Esophagus muscularis mucosa (tissue), 4 donors: ENCODE results near the gene SLC16A2. TPM values are rescaled to one million over a fixed set of nuclear protein-coding genes. Genes with fewer than 3 reads are reported as not detected.
A peak's percentile ranks its signal among the peaks of the same experiment; 100 is the strongest.

Experiments used
- DNase-seq: peaks from one replicate; pipeline ENCODE4 v3.0.0-alpha.2; 2017; ENCODE audit errors: extremely low spot score
- H3K27ac ChIP-seq, 4 donors: fragments of 200-600 bp; sonication (generic); replicated peaks in 1 of 4; 1 replicate in 3 of 4; 2 replicates in 1 of 4; pipeline ENCODE4 v1.5.1; 2016 to 2019; ENCODE audit warnings: mild to moderate bottlenecking in 1 of 4
- H3K27me3 ChIP-seq, 4 donors: fragments of 200-600 bp; sonication (generic); one replicate each; pipeline versions ENCODE4 v1.5.1 to v1.6.0; 2016 to 2019
- H3K36me3 ChIP-seq, 4 donors: fragments of 200-600 bp; sonication (generic); one replicate each; pipeline ENCODE4 v1.5.1; 2016 to 2019
- H3K4me1 ChIP-seq, 4 donors: fragments of 200-600 bp; sonication (generic); one replicate each; pipeline ENCODE4 v1.5.1; 2016 to 2019
- H3K4me3 ChIP-seq, 4 donors: fragments of 200-600 bp; sonication (generic); 1 replicate in 2 of 4; 2 replicates in 2 of 4; pipeline ENCODE4 v1.5.1; 2016 to 2019; ENCODE audit warnings: mild to moderate bottlenecking in 4 of 4, moderate library complexity in 1 of 4
- H3K9me3 ChIP-seq, 4 donors: fragments of 200-600 bp; sonication (generic); 1 replicate in 3 of 4; 2 replicates in 1 of 4; pipeline ENCODE4 v1.5.1; 2016 to 2019
- EP300 ChIP-seq: sonication (generic); formaldehyde crosslinking; IDR thresholded peaks from one replicate; pipeline ENCODE4 v1.6.1; 2017; ENCODE audit warnings: antibody characterized with exemption
- POLR2A ChIP-seq: fragments of 450-650 bp; IDR thresholded peaks from one replicate; pipeline ENCODE4 v1.6.1; 2017; ENCODE audit warnings: antibody characterized with exemption, moderate library complexity, mild to moderate bottlenecking, low read depth
- POLR2AphosphoS5 ChIP-seq, 2 donors: sonication (generic); formaldehyde crosslinking; IDR thresholded peaks; one replicate each; pipeline ENCODE4 v1.6.1; 2017; ENCODE audit warnings: antibody characterized with exemption in 2 of 2
- WGBS: methylation state at CpG from one replicate; pipeline ENCODE4 v1.1.5; 2018; 5-methylcytosine and 5-hydroxymethylcytosine counted together
- intact Hi-C: fragments of 100-400 bp; cut with DNase I; formaldehyde crosslinking; loops from one replicate; pipeline ENCODE4 v1.15.1; 2023
- total RNA-seq, 4 donors: library from RNA; depleted of rRNA; stranded (reverse); fragments of >200 nt; gene quantifications; one replicate each; pipeline versions ENCODE4 v1.1.0 to v1.2.1, GENCODE V29; 2016
- TF ChIP-seq, protein P1 (sequence below), 3 experiments: fragments of 200-600 bp in 2 of 3; fragments of 450-650 bp in 1 of 3; sonication (generic) in 2 of 3; IDR thresholded peaks; one replicate each; pipeline ENCODE4 v1.5.1; 2017 to 2019; ENCODE audit warnings: antibody characterized with exemption in 3 of 3, mild to moderate bottlenecking in 2 of 3, moderate library complexity in 1 of 3

Gene SLC16A2
- total RNA-seq, 4 donors from 2014 or later: 7.3 to 13.7 (median 9.6) TPM

DNA sequence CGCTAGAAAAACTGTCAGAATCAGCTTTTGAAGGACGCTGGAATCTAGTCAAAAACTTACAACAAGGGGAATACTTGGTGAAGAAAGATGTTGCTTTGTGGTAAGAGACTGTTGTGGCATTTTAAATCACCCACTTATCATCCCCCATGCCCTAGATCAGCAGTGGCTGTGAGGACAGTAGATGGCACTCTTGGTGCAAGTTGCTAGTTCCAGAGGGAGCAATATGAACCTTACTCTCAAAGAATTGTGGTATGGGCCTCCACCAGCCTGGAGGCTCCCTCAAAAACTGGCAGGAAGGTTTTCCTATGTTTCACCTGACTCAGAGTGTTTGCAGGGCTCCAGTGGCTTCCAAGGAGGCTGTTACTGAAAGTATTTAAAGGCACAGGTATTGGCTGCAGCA, 37.7 kb upstream of the SLC16A2 start:
- Histone ChIP-seq H3K36me3 (no peaks in the 10 kb centered on the region), H3K27me3 (no peaks in the 10 kb centered on the region), H3K27ac (no peak overlapping the region), H3K4me1 (no peaks in the 10 kb centered on the region), H3K4me3 (no peak overlapping the region), H3K9me3 (no peaks in the 10 kb centered on the region)
- no peak for DNase-seq
- no peak for TF ChIP-seq POLR2A
- TF ChIP-seq, protein P1, sequence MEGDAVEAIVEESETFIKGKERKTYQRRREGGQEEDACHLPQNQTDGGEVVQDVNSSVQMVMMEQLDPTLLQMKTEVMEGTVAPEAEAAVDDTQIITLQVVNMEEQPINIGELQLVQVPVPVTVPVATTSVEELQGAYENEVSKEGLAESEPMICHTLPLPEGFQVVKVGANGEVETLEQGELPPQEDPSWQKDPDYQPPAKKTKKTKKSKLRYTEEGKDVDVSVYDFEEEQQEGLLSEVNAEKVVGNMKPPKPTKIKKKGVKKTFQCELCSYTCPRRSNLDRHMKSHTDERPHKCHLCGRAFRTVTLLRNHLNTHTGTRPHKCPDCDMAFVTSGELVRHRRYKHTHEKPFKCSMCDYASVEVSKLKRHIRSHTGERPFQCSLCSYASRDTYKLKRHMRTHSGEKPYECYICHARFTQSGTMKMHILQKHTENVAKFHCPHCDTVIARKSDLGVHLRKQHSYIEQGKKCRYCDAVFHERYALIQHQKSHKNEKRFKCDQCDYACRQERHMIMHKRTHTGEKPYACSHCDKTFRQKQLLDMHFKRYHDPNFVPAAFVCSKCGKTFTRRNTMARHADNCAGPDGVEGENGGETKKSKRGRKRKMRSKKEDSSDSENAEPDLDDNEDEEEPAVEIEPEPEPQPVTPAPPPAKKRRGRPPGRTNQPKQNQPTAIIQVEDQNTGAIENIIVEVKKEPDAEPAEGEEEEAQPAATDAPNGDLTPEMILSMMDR (IDR thresholded peaks at IDR 0.05): peak; percentile 28 to 53 (median 32)
- intact Hi-C loops: loop anchor here (2.0 to 10.0 kb wide), 3 partner anchors 39 to 167 kb away; partner anchors contain the start of gene SLC16A2
- 48% methylated on average over 2 of the region's 2 CpGs for WGBS

DNA sequence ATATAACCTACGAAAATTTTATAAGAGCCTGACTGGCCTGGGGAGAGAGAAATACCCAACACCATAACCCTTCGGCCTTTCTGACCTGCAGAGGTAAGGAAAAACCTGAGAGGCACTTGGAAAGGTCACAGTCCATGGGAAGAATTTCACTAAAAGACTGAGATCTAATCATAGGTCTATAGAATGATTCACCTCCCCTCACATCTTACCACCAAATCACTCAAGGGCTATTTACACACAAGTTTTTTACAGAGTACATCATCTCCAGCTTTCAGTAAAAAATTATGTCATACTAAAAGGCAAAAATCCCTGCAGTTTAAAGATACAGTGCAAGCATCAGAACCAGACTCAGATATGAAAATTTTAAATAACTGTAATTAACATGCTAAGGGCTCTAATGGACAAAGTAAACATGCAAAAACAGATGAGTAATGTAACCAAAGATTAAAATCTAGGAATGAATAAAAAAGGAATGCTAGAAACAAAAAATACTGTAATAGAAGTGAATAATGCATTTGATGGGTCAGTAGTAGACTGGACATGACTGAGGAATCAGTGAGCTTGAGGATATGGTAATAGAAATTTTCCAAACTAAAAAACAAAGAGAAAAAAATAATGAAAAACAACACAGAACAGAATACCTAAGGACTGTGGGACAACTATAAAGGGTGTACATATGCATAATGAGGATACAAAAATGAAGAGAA, 32.1 kb upstream of the SLC16A2 start:
- H3K36me3 ChIP-seq: no peaks in the 10 kb centered on the region
- intact Hi-C loops: loop anchor here (10.0 kb wide), 1 partner anchor 66 kb away; no protein-coding TSS in a partner anchor

DNA sequence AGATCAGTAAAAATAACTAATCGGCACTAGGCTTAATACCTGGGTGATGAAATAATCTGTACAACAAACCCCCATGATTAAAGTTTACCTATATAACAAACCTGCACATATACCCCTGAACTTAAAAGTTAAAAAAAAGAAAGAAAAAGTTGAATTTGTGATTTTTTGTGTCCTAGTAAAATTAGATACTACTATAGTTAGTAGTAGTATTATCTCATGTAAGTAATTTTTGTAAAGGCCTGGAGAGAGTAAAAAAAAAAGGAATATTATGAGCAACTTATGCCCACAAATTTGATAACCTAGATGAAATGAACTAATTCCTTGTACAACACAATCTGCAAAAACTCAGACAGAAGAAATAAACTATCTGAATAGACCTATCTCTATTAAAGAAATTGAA, 25.7 kb upstream of the SLC16A2 start:
- intact Hi-C loops: no loop called here
- no peak for TF ChIP-seq EP300
- TF ChIP-seq, protein P1 (IDR thresholded peaks at IDR 0.05): no peak
- TF ChIP-seq POLR2A: no peak
- TF ChIP-seq POLR2AphosphoS5 (IDR thresholded peaks at IDR 0.05): no peak
- no peak for DNase-seq

More for the DNA sequence above, 32.1 kb upstream of the SLC16A2 start:
- TF ChIP-seq EP300 (no peak), POLR2A (no peak)
- TF ChIP-seq, protein P1 (IDR thresholded peaks at IDR 0.05): no peak
- WGBS: 72% methylated on average over 2 of the region's 2 CpGs
- no peak overlapping the region for H3K27ac ChIP-seq
- no peak for DNase-seq
- H3K4me3 ChIP-seq: no peak overlapping the region
- H3K9me3 ChIP-seq: no peaks in the 10 kb centered on the region
- H3K27me3 ChIP-seq: no peaks in the 10 kb centered on the region
- no peaks in the 10 kb centered on the region for H3K4me1 ChIP-seq

DNA sequence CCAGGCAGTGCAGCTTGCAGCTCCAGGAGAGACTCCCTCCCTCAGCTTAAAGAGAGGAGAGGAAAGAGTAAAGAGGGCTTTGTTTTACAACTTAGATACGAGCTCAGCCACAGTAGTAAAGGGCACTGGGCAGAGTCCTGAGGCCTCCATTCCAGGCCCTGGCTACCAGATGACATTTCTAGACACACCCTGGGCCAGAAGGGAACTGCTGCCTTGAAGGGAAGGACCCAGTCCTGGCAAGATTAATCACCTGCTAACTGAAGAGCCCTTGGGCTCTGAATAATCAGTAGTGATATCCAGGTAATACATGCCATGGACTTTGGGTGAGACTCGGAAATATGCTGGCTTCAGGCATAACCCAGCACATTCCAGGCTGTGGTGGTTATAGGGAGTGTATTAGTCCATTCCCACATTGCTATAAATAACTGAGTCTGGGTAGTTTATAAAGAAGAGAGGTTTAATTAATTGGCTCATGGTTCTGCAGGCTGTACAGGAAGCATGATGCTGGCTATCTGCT, 15.3 kb upstream of the SLC16A2 start:
- Histone ChIP-seq H3K9me3 (no peaks in the 10 kb centered on the region), H3K36me3 (no peaks in the 10 kb centered on the region), H3K4me3 (no peak overlapping the region), H3K27me3 (no peaks in the 10 kb centered on the region), H3K27ac (no peak overlapping the region), H3K4me1 (no peaks in the 10 kb centered on the region)
- TF ChIP-seq, protein P1 (IDR thresholded peaks at IDR 0.05): no peak
- no peak for DNase-seq
- WGBS: 59% methylated on average over 2 of the region's 2 CpGs
- intact Hi-C loops: no loop called here

More for the DNA sequence above, 25.7 kb upstream of the SLC16A2 start:
- Histone ChIP-seq H3K27ac (no peak overlapping the region), H3K4me3 (no peak overlapping the region), H3K27me3 (no peaks in the 10 kb centered on the region), H3K4me1 (no peaks in the 10 kb centered on the region), H3K9me3 (no peaks in the 10 kb centered on the region), H3K36me3 (no peaks in the 10 kb centered on the region)
- 94% methylated on average over 1 of the region's 1 CpG for WGBS

DNA sequence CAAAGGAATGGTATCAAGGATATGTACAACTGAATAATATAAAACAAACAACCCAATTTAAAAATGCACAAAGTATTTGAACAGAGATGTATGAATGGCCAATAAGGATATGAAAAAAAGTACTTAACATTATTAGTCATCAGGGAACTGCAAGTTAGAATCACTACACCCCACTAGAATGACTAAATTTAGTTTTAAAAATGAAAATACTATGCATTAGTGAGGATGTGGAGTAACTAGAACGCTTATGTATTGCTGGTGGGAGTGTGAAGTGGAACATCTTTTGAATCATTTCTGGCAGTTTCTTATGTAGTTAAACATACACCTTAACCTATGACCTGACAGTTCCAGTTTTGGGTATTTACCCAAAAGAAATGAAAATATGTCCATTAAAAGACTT, 13.0 kb upstream of the SLC16A2 start:
- no peak for TF ChIP-seq POLR2A
- TF ChIP-seq, protein P1 (IDR thresholded peaks at IDR 0.05): no peak
- no peak for TF ChIP-seq POLR2AphosphoS5 (IDR thresholded peaks at IDR 0.05)
- TF ChIP-seq EP300: no peak
- DNase-seq: no peak
- Histone ChIP-seq H3K27ac (no peak overlapping the region), H3K36me3 (no peaks in the 10 kb centered on the region), H3K4me3 (no peak overlapping the region), H3K4me1 (no peaks in the 10 kb centered on the region), H3K9me3 (no peaks in the 10 kb centered on the region), H3K27me3 (no peaks in the 10 kb centered on the region)
- WGBS: 73% methylated on average over 1 of the region's 1 CpG
- intact Hi-C loops: no loop called here
